Upper lobe of left lung (tissue), 4 donors: Measurements from ENCODE around the gene MTSS2.

Experiments used
- EP300 ChIP-seq, 4 donors: sonication (generic); formaldehyde crosslinking; IDR thresholded peaks; one replicate each; pipeline ENCODE4 v1.5.1; 2017; ENCODE audit warnings: antibody characterized with exemption in 4 of 4, control low read depth in 2 of 4
- POLR2A ChIP-seq, 4 donors: fragments of 450-650 bp; IDR thresholded peaks; one replicate each; pipeline ENCODE4 v1.5.1; 2016 to 2017; ENCODE audit warnings: antibody characterized with exemption in 4 of 4, mild to moderate bottlenecking in 2 of 4
- POLR2AphosphoS5 ChIP-seq, 2 donors: sonication (generic); formaldehyde crosslinking; IDR thresholded peaks; one replicate each; pipeline ENCODE4 v1.5.1; 2017; ENCODE audit warnings: antibody characterized with exemption in 2 of 2
- TF ChIP-seq, protein P1 (sequence below), 6 experiments: fragments of 450-650 bp in 4 of 6; fragments of 200-600 bp in 2 of 6; sonication (generic) in 2 of 6; IDR thresholded peaks; one replicate each; pipeline ENCODE4 v1.5.1; 2016 to 2019; ENCODE audit warnings: antibody characterized with exemption in 6 of 6

DNA sequence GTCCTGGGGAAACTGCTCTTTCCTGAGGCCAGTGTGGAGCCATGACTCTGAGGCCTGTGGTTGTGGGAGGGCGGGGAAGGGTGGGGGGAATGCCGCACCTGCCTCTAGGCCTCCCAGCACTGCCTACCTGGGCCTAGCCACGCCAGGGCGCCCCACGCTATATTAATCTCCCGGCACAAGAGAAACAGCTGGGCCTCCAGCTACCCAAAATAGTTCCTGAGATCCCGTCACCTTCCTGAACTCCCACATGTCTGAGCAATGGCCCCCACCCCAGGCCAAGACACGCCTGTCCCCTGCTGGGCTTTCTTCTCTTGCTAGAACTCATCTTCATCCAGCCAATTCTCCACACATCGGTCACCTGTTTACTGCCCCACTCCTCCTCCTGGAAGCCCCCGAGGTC, 13.0 kb upstream of the MTSS2 start:
- TF ChIP-seq, protein P1, sequence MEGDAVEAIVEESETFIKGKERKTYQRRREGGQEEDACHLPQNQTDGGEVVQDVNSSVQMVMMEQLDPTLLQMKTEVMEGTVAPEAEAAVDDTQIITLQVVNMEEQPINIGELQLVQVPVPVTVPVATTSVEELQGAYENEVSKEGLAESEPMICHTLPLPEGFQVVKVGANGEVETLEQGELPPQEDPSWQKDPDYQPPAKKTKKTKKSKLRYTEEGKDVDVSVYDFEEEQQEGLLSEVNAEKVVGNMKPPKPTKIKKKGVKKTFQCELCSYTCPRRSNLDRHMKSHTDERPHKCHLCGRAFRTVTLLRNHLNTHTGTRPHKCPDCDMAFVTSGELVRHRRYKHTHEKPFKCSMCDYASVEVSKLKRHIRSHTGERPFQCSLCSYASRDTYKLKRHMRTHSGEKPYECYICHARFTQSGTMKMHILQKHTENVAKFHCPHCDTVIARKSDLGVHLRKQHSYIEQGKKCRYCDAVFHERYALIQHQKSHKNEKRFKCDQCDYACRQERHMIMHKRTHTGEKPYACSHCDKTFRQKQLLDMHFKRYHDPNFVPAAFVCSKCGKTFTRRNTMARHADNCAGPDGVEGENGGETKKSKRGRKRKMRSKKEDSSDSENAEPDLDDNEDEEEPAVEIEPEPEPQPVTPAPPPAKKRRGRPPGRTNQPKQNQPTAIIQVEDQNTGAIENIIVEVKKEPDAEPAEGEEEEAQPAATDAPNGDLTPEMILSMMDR (IDR thresholded peaks at IDR 0.05), result no peak
- no peak for TF ChIP-seq POLR2A (IDR thresholded peaks at IDR 0.05)
- TF ChIP-seq POLR2AphosphoS5 (IDR thresholded peaks at IDR 0.05), result no peak
- TF ChIP-seq EP300 (IDR thresholded peaks at IDR 0.05), result no peak
